HEK293 (cell line): ENCODE results near the gene UHMK1.

ENCODE experiments used
- CTCF ChIA-PET: fragments of 350-600 bp; formaldehyde crosslinking; extraction: SDS; loops from one replicate; lab custom pipeline; 2021; ENCODE audit warnings: antibody characterized with exemption; lab: Yijun Ruan, JAX
- POLR2A ChIA-PET: fragments of 300-600 bp; formaldehyde crosslinking; extraction: SDS; loops from one replicate; lab custom pipeline; 2020; ENCODE audit warnings: antibody characterized with exemption, inconsistent platforms; lab: Yijun Ruan, JAX
- H3K27ac ChIP-seq: fragments of 200-500 bp; sonication (Bioruptor generic); 2 replicates; pipeline ENCODE4 v1.5.1; 2014; ENCODE audit warnings: low read depth, low read length, control low read depth, inconsistent platforms; ENCODE audit errors: extremely low read depth
- H3K36me3 ChIP-seq, 2 experiments: fragments of 200-500 bp in 1 of 2; sonication (Bioruptor generic) in 1 of 2; 1 replicate in 1 of 2; 2 replicates in 1 of 2; pipeline ENCODE4 v1.5.1; 2014 to 2017; ENCODE audit warnings: inconsistent platforms in 2 of 2, low read length in 2 of 2; ENCODE audit not compliant: control insufficient read depth in 2 of 2, insufficient read depth in 1 of 2
- H3K4me1 ChIP-seq: fragments of 200-500 bp; sonication (Bioruptor generic); 2 replicates; pipeline ENCODE4 v1.5.1; 2014; ENCODE audit warnings: mild to moderate bottlenecking, low read length, inconsistent platforms; ENCODE audit not compliant: control insufficient read depth, insufficient read depth
- H3K4me3 ChIP-seq: 2 replicates; pipeline ENCODE4 v1.5.1; 2011; ENCODE audit warnings: low read depth, mild to moderate bottlenecking, control low read depth, low read length, moderate library complexity
- H3K9me3 ChIP-seq: fragments of 200-500 bp; sonication (Bioruptor generic); 2 replicates; pipeline ENCODE4 v1.5.1; 2014; ENCODE audit warnings: low read depth, low read length, inconsistent platforms; ENCODE audit not compliant: control insufficient read depth, insufficient read depth
- FEZF1 ChIP-seq: fragments of 450-650 bp; formaldehyde crosslinking; IDR thresholded peaks from 2 replicates; pipeline ENCODE4 v1.5.1; 2016; ENCODE audit warnings: missing biosample characterization, missing genetic modification characterization
- PRDM1 ChIP-seq: fragments of 450-650 bp; formaldehyde crosslinking; IDR thresholded peaks from 2 replicates; pipeline ENCODE4; 2016; ENCODE audit warnings: missing biosample characterization, missing genetic modification characterization
- SALL2 ChIP-seq: fragments of 450-650 bp; formaldehyde crosslinking; IDR thresholded peaks from 2 replicates; pipeline ENCODE4 v1.5.0; 2017; ENCODE audit warnings: missing biosample characterization, mild to moderate bottlenecking, missing genetic modification characterization, borderline replicate concordance
- SP3 ChIP-seq: fragments of 450-650 bp; formaldehyde crosslinking; IDR thresholded peaks from 2 replicates; pipeline ENCODE4 v1.5.1; 2016; ENCODE audit warnings: missing biosample characterization, missing genetic modification characterization
- ZBTB17 ChIP-seq: fragments of 450-650 bp; formaldehyde crosslinking; IDR thresholded peaks from 2 replicates; pipeline ENCODE4 v1.5.1; 2016; ENCODE audit warnings: missing biosample characterization, missing genetic modification characterization
- ZNF10 ChIP-seq: fragments of 450-650 bp; formaldehyde crosslinking; IDR thresholded peaks from 2 replicates; pipeline ENCODE4 v1.5.1; 2017; ENCODE audit warnings: missing biosample characterization, missing genetic modification characterization
- ZNF138 ChIP-seq: fragments of 450-650 bp; formaldehyde crosslinking; IDR thresholded peaks from 2 replicates; pipeline ENCODE4 v1.5.1; 2016; ENCODE audit warnings: missing biosample characterization, missing genetic modification characterization, borderline replicate concordance
- ZNF2 ChIP-seq: fragments of 450-650 bp; formaldehyde crosslinking; IDR thresholded peaks from 2 replicates; pipeline ENCODE4 v1.5.1; 2016; ENCODE audit warnings: missing biosample characterization, missing genetic modification characterization
- ZNF24 ChIP-seq: fragments of 450-650 bp; formaldehyde crosslinking; IDR thresholded peaks from 2 replicates; pipeline ENCODE4 v1.5.1; 2016; ENCODE audit warnings: missing biosample characterization, missing genetic modification characterization
- ZNF366 ChIP-seq: fragments of 450-650 bp; formaldehyde crosslinking; conservative IDR thresholded peaks from 2 replicates; pipeline ENCODE4 v1.5.1; 2016; ENCODE audit warnings: missing biosample characterization, missing genetic modification characterization
- ZNF404 ChIP-seq: fragments of 450-650 bp; formaldehyde crosslinking; IDR thresholded peaks from 2 replicates; pipeline ENCODE4 v1.5.1; 2017; ENCODE audit warnings: missing biosample characterization, missing genetic modification characterization
- ZNF514 ChIP-seq: fragments of 450-650 bp; formaldehyde crosslinking; IDR thresholded peaks from 2 replicates; pipeline ENCODE4 v1.5.1; 2016; ENCODE audit warnings: missing biosample characterization, missing genetic modification characterization
- ZNF558 ChIP-seq: fragments of 450-650 bp; formaldehyde crosslinking; IDR thresholded peaks from 2 replicates; pipeline ENCODE4 v1.5.1; 2016; ENCODE audit warnings: missing biosample characterization, missing genetic modification characterization
- ZNF664 ChIP-seq: fragments of 450-650 bp; formaldehyde crosslinking; IDR thresholded peaks from 2 replicates; pipeline ENCODE4 v1.5.1; 2016; ENCODE audit warnings: missing biosample characterization, missing genetic modification characterization
- ZNF701 ChIP-seq: fragments of 450-650 bp; formaldehyde crosslinking; IDR thresholded peaks from 2 replicates; pipeline ENCODE4 v1.5.1; 2016; ENCODE audit warnings: missing biosample characterization, missing genetic modification characterization
- ZNF776 ChIP-seq: fragments of 450-650 bp; formaldehyde crosslinking; IDR thresholded peaks from 2 replicates; pipeline ENCODE4 v1.5.0; 2017; ENCODE audit warnings: missing biosample characterization, missing genetic modification characterization, borderline replicate concordance
- TF ChIP-seq, protein P1 (sequence below): fragments of 450-650 bp; formaldehyde crosslinking; IDR thresholded peaks from 2 replicates; pipeline ENCODE4 v1.5.1; 2016; ENCODE audit warnings: missing biosample characterization, missing genetic modification characterization
- TF ChIP-seq, protein P2 (sequence below): fragments of 450-650 bp; formaldehyde crosslinking; optimal IDR thresholded peaks from 2 replicates; pipeline ENCODE3; 2016; ENCODE audit warnings: missing biosample characterization, mild to moderate bottlenecking, missing genetic modification characterization
- TF ChIP-seq, protein P3 (sequence below): fragments of 450-650 bp; formaldehyde crosslinking; IDR thresholded peaks from 2 replicates; pipeline ENCODE4 v1.5.1; 2017; ENCODE audit warnings: missing biosample characterization, mild to moderate bottlenecking, missing genetic modification characterization, moderate library complexity

The UHMK1 gene

DNA sequence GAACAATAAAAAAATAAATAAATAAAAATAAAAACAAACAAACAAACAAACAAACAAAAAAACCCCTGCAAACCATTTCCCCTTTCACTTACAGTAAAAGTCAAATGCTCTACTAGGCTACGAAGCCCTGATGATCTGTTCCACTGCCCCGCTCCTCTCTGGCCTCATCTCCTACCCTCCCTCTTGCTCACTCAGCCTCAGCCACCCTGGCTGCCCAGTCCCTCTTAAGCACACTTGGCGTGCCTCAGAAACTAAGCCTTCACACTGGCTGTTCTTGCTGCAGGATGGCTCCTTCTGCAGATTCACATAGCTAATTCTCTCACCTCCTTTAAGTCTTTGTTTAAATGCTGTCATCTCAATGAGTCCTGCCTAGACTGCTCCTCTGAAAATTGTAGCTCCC lies 30.8 kb upstream of the UHMK1 start:
- ChIA-PET CTCF (no interaction called here), POLR2A (no interaction called here)
- Histone ChIP-seq H3K9me3 (no peaks in the 10 kb centered on the region), H3K27ac (no peak overlapping the region), H3K4me1 (no peaks in the 10 kb centered on the region), H3K36me3 (no peaks in the 10 kb centered on the region), H3K4me3 (no peak overlapping the region)
- no peak for TF ChIP-seq SALL2 (tag by site-specific recombination)
- TF ChIP-seq ZNF558 (tag by site-specific recombination): no peak
- TF ChIP-seq, protein P1, sequence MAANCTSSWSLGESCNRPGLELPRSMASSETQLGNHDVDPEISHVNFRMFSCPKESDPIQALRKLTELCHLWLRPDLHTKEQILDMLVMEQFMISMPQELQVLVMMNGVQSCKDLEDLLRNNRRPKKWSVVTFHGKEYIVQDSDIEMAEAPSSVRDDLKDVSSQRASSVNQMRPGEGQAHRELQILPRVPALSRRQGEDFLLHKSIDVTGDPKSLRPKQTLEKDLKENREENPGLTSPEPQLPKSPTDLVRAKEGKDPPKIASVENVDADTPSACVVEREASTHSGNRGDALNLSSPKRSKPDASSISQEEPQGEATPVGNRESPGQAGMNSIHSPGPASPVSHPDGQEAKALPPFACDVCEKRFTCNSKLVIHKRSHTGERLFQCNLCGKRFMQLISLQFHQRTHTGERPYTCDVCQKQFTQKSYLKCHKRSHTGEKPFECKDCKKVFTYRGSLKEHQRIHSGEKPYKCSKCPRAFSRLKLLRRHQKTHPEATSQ (tag by site-specific recombination): no peak

DNA sequence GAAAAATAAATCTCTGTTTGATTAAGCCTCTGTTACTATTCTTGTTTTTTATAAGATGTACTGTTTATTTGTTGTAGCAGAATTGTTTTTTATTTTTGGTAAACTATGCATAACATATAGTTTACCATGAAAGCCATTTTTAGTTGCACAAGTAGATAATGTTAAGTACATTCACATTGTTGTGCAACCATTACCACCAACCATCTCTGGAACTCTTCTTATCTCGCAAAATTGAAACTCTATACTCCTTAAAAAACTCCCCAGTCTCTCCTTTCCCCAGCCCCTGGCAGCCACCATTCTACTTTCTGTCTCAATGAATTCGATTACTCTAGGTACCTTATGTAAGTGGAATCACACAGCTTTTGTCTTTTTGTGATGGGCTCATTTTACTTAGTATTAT lies 27.4 kb upstream of the UHMK1 start:
- no peak overlapping the region for H3K27ac ChIP-seq
- no peaks in the 10 kb centered on the region for H3K4me1 ChIP-seq
- ChIA-PET CTCF (no interaction called here), POLR2A (no interaction called here)
- H3K4me3 ChIP-seq: no peak overlapping the region
- H3K9me3 ChIP-seq: no peaks in the 10 kb centered on the region
- TF ChIP-seq, protein P2, sequence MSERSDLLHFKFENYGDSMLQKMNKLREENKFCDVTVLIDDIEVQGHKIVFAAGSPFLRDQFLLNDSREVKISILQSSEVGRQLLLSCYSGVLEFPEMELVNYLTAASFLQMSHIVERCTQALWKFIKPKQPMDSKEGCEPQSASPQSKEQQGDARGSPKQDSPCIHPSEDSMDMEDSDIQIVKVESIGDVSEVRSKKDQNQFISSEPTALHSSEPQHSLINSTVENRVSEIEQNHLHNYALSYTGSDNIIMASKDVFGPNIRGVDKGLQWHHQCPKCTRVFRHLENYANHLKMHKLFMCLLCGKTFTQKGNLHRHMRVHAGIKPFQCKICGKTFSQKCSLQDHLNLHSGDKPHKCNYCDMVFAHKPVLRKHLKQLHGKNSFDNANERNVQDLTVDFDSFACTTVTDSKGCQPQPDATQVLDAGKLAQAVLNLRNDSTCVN (tag by site-specific recombination): no peak
- TF ChIP-seq, protein P3, sequence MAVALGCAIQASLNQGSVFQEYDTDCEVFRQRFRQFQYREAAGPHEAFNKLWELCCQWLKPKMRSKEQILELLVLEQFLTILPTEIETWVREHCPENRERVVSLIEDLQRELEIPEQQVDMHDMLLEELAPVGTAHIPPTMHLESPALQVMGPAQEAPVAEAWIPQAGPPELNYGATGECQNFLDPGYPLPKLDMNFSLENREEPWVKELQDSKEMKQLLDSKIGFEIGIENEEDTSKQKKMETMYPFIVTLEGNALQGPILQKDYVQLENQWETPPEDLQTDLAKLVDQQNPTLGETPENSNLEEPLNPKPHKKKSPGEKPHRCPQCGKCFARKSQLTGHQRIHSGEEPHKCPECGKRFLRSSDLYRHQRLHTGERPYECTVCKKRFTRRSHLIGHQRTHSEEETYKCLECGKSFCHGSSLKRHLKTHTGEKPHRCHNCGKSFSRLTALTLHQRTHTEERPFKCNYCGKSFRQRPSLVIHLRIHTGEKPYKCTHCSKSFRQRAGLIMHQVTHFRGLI (tag by site-specific recombination): no peak
- TF ChIP-seq ZBTB17 (tag by site-specific recombination): no peak
- TF ChIP-seq ZNF366 (tag by site-specific recombination): no peak
- TF ChIP-seq ZNF24 (tag by site-specific recombination): no peak
- no peak for TF ChIP-seq ZNF404 (tag by site-specific recombination)
- TF ChIP-seq ZNF514 (tag by site-specific recombination): no peak
- no peaks in the 10 kb centered on the region for H3K36me3 ChIP-seq

DNA sequence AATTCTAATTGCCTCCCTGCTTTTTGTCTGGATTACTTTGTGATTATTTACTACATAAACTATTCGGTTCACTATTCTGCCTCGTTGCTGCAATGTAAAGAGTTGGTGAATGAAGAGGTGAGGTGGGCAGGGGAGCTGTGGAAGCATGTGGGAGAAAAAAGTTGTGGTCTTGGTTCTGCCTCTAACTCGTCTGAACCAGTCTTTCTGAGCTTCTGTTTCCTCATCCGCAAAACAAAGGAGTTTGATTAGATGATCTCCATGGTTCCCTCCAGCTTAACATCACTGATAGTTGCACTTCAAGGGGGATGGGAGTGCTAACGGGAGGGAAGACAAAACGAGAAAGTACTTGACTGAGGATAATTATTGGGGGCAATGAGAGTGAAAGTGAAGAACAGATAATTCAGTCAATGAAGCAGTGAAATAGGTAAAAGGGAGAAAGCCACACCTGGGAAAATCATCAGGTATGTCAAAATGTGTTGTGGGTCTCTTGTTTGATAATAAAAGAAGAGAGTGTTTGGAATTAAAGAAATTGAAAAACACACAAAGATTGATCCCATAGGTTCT lies 26.2 kb upstream of the UHMK1 start:
- Histone ChIP-seq H3K9me3 (no peaks in the 10 kb centered on the region), H3K4me1 (no peaks in the 10 kb centered on the region), H3K27ac (no peak overlapping the region), H3K4me3 (no peak overlapping the region), H3K36me3 (no peaks in the 10 kb centered on the region)
- POLR2A ChIA-PET: no interaction called here
- TF ChIP-seq ZNF701 (tag by site-specific recombination): no peak
- TF ChIP-seq, protein P2 (tag by site-specific recombination): no peak
- 0 out of 2 replicates have a peak, but pooled peaks have one; percentile 52 for TF ChIP-seq PRDM1
- CTCF ChIA-PET: no interaction called here

DNA sequence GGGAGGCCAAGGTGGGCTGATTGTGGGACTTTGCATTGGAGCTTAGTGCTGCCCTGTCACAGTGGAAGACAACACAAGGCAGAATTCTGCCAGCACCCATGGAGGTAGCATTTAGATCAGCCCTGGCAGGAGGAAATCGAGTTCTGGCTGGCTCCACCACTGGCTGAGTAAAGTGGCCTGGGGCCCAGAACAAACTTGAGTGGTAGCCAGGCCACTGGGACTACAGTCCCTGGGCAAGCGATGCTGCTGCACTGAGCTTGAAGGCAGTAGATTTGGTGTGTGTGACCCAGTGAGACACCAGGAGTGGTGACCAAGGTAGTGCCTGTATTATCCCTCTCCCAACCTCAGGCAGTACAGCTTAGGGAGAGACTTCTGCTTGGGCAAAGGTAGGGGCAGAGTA lies 22.5 kb upstream of the UHMK1 start:
- Histone ChIP-seq H3K4me1 (no peaks in the 10 kb centered on the region), H3K36me3 (no peaks in the 10 kb centered on the region), H3K27ac (no peak overlapping the region), H3K4me3 (no peak overlapping the region)
- CTCF ChIA-PET: no interaction called here
- TF ChIP-seq FEZF1 (tag by site-specific recombination) (no peak), ZNF664 (tag by site-specific recombination) (no peak), ZNF10 (no peak), ZNF2 (no peak), ZNF138 (tag by site-specific recombination) (no peak), ZNF776 (no peak), SP3 (tag by site-specific recombination) (no peak)
- TF ChIP-seq, all 188 proteins: peak for 0
- POLR2A ChIA-PET: no interaction called here
- no peaks in the 10 kb centered on the region for H3K9me3 ChIP-seq
